K562 (cell line): ENCODE measurements around the gene AHNAK. TPM values are rescaled to one million over a fixed set of nuclear protein-coding genes. Genes with fewer than 3 reads are reported as not detected.
"Not testable (repeated sequence)": the region's sequence is repeated elsewhere in the genome, so short reads cannot be mapped to it uniquely, and the experiment has no call there.

ENCODE experiments used
- ATAC-seq: fragments of 200-7000 bp; cut with Tn5 transposase; 3 replicates; pipeline ENCODE4 v1.9.1; 2020; ENCODE audit warnings: moderate library complexity
- BruUV-seq: library from RNA; stranded (reverse); fragments of 400-500 nt; replicated peaks from 2 replicates; lab custom pipeline; 2021; lab: Mats Ljungman, UMichigan
- CTCF ChIA-PET: fragments of 300-600 bp; formaldehyde crosslinking; extraction: SDS; loops from one replicate; lab custom pipeline; 2021; ENCODE audit warnings: low intra/inter-chr PET ratio; lab: Yijun Ruan, JAX
- POLR2A ChIA-PET: fragments of 300-600, 350-650 bp; sonication (Branson Sonifier 250); formaldehyde crosslinking; extraction: SDS; loops from one replicate; lab custom pipeline; 2021; ENCODE audit warnings: antibody characterized with exemption, inconsistent platforms; lab: Yijun Ruan, JAX
- DNase-seq, 4 experiments: peaks; one replicate each; pipeline versions ENCODE4 v3.0.0 to v3.0.0-alpha.2; 2011 to 2018; ENCODE audit warnings: low spot score in 3 of 4, mixed read lengths in 3 of 4; ENCODE audit errors: extremely low read depth in 1 of 4
- FAIRE-seq: peaks from 2 replicates; lab custom pipeline; 2011; peaks lifted over from hg19 to GRCh38; lab: Jason Lieb, UNC
- H2AFZ ChIP-seq: 2 replicates; pipeline ENCODE4 v1.6.0; 2011; ENCODE audit warnings: low read depth, low read length, control low read depth, inconsistent platforms
- H3K27ac ChIP-seq: fragments of 200-600 bp; 3 replicates; pipeline ENCODE4 v1.8.0; 2011; ENCODE audit warnings: low read depth, mild to moderate bottlenecking, control low read depth, inconsistent platforms, low read length, moderate library complexity, mixed read lengths; ENCODE audit errors: extremely low read depth
- H3K27me3 ChIP-seq, 2 experiments: fragments of 300-600 bp in 1 of 2; 2 replicates in 1 of 2; 3 replicates in 1 of 2; pipeline versions ENCODE4 v1.6.0 to v1.8.0; 2011; ENCODE audit warnings: inconsistent platforms in 2 of 2, low read length in 2 of 2, mild to moderate bottlenecking in 1 of 2, mixed read lengths in 1 of 2, moderate library complexity in 1 of 2; ENCODE audit not compliant: control insufficient read depth in 2 of 2, insufficient read depth in 2 of 2
- H3K36me3 ChIP-seq: fragments of 300-600 bp; 3 replicates; pipeline ENCODE4 v1.8.0; 2011; ENCODE audit warnings: mild to moderate bottlenecking, low read length, inconsistent platforms; ENCODE audit not compliant: control insufficient read depth, insufficient read depth
- H3K4me1 ChIP-seq, 2 experiments: fragments of 200-600 bp in 1 of 2; replicated peaks in 1 of 2; 2 replicates in 1 of 2; 3 replicates in 1 of 2; pipeline versions ENCODE4 v1.5.1 to v1.8.0; 2011; ENCODE audit warnings: inconsistent platforms in 2 of 2, low read length in 2 of 2, mild to moderate bottlenecking in 1 of 2, mixed read lengths in 1 of 2, moderate library complexity in 1 of 2; ENCODE audit not compliant: control insufficient read depth in 2 of 2, insufficient read depth in 2 of 2
- H3K4me2 ChIP-seq: 2 replicates; pipeline ENCODE4 v1.6.1; 2011; ENCODE audit warnings: low read length, control low read depth, inconsistent platforms, mixed read lengths; ENCODE audit not compliant: insufficient read depth
- H3K4me3 ChIP-seq: fragments of 200-600 bp; sonication (generic), shearing (Covaris generic); 2 replicates; pipeline ENCODE4 v1.5.1; 2016; ENCODE audit warnings: control low read depth, inconsistent platforms
- H3K79me2 ChIP-seq: fragments of 200-600 bp; 3 replicates; pipeline ENCODE4 v1.8.0; 2011; ENCODE audit warnings: low read length, inconsistent platforms; ENCODE audit not compliant: control insufficient read depth, insufficient read depth
- H3K9ac ChIP-seq, 2 experiments: 2 replicates each; pipeline versions ENCODE4 v1.6.0 to v1.6.1; 2011; ENCODE audit warnings: low read depth in 2 of 2, low read length in 2 of 2, control low read depth in 1 of 2, inconsistent platforms in 1 of 2, mild to moderate bottlenecking in 1 of 2, mixed read lengths in 1 of 2; ENCODE audit not compliant: insufficient read depth in 1 of 2
- H3K9me1 ChIP-seq: one replicate; pipeline ENCODE4 v1.6.0; 2011; ENCODE audit warnings: inconsistent platforms, mild to moderate bottlenecking, low read length, moderate library complexity; ENCODE audit not compliant: control insufficient read depth, insufficient read depth
- H3K9me3 ChIP-seq: replicated peaks from 2 replicates; pipeline ENCODE4 v1.5.1; 2011; ENCODE audit warnings: low read depth, low read length, inconsistent platforms; ENCODE audit not compliant: control insufficient read depth, insufficient read depth
- H4K20me1 ChIP-seq: replicated peaks from 2 replicates; pipeline ENCODE4 v1.6.1; 2011; ENCODE audit warnings: low read length, inconsistent platforms, mixed read lengths; ENCODE audit not compliant: control insufficient read depth, insufficient read depth
- GABPA ChIP-seq: fragments of 200-800 bp; sonication (Bioruptor generic); conservative IDR thresholded peaks from 2 replicates; pipeline ENCODE4 v1.6.1; 2016; ENCODE audit warnings: low read depth, missing genetic modification characterization, missing compliant biosample characterization
- THRA ChIP-seq: fragments of 450-650 bp; IDR thresholded peaks from 2 replicates; pipeline ENCODE4 v1.6.1; 2017; ENCODE audit warnings: mild to moderate bottlenecking, moderate library complexity
- ZNF140 ChIP-seq: fragments of 250-450 bp; sonication (Bioruptor Pico); IDR thresholded peaks from 2 replicates; pipeline ENCODE4 v1.8.0; 2021; ENCODE audit warnings: moderate library complexity, mild to moderate bottlenecking, inconsistent platforms
- WGBS: fragments of 100-300 bp; shearing (Covaris generic); methylation state at CpG from one replicate; pipeline ENCODE4 v1.1.6; 2016; ENCODE audit warnings: low coverage, mixed read lengths; ENCODE audit not compliant: insufficient coverage; ENCODE audit errors: missing lambda C conversion rate; 5-methylcytosine and 5-hydroxymethylcytosine counted together
- in situ Hi-C: fragments of 300-500 bp; cut with MboI; formaldehyde crosslinking; loops from 4 replicates; pipeline ENCODE4 v1.15.0; 2018; ENCODE audit warnings: inconsistent platforms, mixed read lengths
- intact Hi-C: fragments of 100-400 bp; cut with micrococcal nuclease; formaldehyde crosslinking; loops from 2 replicates; pipeline ENCODE4 v1.14.2; 2022
- polyA plus RNA-seq, 8 experiments: library from polyadenylated mRNA; depleted of rRNA in 4 of 8; stranded (reverse) in 5 of 8; unstranded in 3 of 8; fragments of >200 nt; fragmentation: Nextera tagmentation in 2 of 8; fragmentation: Illumina TruSeq in 1 of 8; extraction: Ambion mirVana in 2 of 8; extraction: Trizol in 1 of 8; gene quantifications; 2 replicates each; pipeline versions ENCODE4 v1.2.1 to v1.2.3, GENCODE V29; 2011 to 2014; ENCODE audit warnings: inconsistent platforms in 1 of 8, missing spikeins in 1 of 8
- total RNA-seq, 7 experiments: library from RNA; depleted of rRNA in 6 of 7; stranded (reverse); fragments of >200 nt in 6 of 7; fragmentation: Illumina TruSeq in 2 of 7; extraction: Trizol in 2 of 7; gene quantifications; 2 replicates each; pipeline versions ENCODE4 v1.2.1 to v1.2.3, GENCODE V29; 2011 to 2021; ENCODE audit warnings: low replicate concordance in 1 of 7

AHNAK gene
- total and polyA plus RNA-seq, 9 of the 15 experiments (the other 6 are each of a cell fraction or from before 2014, with no cell fraction given): 1.5 to 89.7 (median 45.0) TPM

DNA sequence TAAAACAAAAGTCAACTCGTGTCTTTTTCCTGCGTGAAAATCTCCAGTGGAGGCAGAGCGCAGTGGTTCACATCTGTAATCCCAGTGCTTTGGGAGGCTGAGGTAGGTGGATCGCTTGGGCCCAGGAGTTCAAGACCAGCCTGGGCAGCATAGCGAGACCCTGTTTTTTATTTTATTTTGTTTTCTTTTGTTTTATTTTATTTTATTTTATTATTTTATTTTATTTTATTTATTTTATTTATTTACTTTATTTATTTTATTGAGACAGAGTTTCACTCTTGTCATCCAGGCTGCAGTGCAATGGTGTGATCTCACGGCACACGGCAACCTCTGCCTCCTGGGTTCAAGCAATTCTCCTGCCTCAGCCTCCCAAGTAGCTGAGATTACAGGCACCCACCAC lies 96.7 kb downstream of the AHNAK start:
- H3K79me2 ChIP-seq, H4K20me1 ChIP-seq, H3K4me3 ChIP-seq, H3K36me3 ChIP-seq, H3K9ac ChIP-seq, H3K4me2 ChIP-seq, CTCF ChIA-PET, H3K4me1 ChIP-seq, in situ Hi-C loops, H3K27me3 ChIP-seq, intact Hi-C loops, H2AFZ ChIP-seq, FAIRE-seq, ATAC-seq, BruUV-seq, DNase-seq, H3K27ac ChIP-seq, H3K9me1 ChIP-seq, H3K9me3 ChIP-seq: not testable (repeated sequence)
- 70% methylated on average over 7 of the region's 7 CpGs for WGBS
- POLR2A ChIA-PET: interaction anchor here (0.9 to 2.2 kb wide), 4 partner anchors 9 to 21 kb away, joined by 3 to 12 read pairs (median 4); no protein-coding TSS in a partner anchor

DNA sequence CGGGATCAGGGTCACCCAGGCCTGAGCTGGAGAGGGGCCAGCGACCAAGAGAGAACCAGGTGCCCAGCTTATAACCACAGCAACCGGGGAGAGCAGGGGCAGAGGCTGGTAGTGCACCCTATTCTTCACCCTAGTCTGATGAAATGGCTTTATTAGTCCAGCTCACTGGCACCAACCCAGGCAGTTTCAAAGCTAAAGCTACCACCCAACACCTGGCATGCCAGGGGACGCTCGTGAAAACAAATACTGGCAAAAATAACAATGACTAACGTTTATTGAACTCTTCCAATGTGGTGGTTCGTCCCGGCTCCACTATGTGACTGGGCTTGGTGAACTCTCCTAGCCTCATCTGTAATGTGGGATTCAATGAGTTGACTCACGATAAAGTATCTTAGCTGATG lies 97.2 kb downstream of the AHNAK start:
- peaks cover 2 to 9% of the 10 kb centered on the region in 2 experiments; a peak in 3 of 5 replicates for H3K4me1 ChIP-seq
- POLR2A ChIA-PET: interaction anchor here (0.7 to 2.2 kb wide), 5 partner anchors 8 to 21 kb away, joined by 3 to 12 read pairs (median 3); no protein-coding TSS in a partner anchor
- intact Hi-C loops: no loop called here
- TF ChIP-seq ZNF140 (CRISPR knock-in tag) (no peak), THRA (no peak), GABPA (tag) (no peak)

More for the DNA sequence above, 97.2 kb downstream of the AHNAK start:
- no peak overlapping the region for H3K4me2 ChIP-seq
- in situ Hi-C loops: no loop called here
- no peaks in the 10 kb centered on the region; a peak in 1 of 5 replicates for H3K27me3 ChIP-seq
- no peak overlapping the region for H2AFZ ChIP-seq
- ATAC-seq (no peak), FAIRE-seq (no peak), DNase-seq (no peak)
- no peaks in the 10 kb centered on the region for H3K79me2 ChIP-seq
- BruUV-seq: no TSS peak
- H3K4me3 ChIP-seq: no peak overlapping the region
- no peak overlapping the region for H3K27ac ChIP-seq
- 39% methylated on average over 9 of the region's 9 CpGs for WGBS
- CTCF ChIA-PET: no interaction called here
- no peaks in the 10 kb centered on the region for H4K20me1 ChIP-seq
- no peaks in the 10 kb centered on the region for H3K9me3 ChIP-seq
- peak overlapping the region in 1 of 2 experiments; percentile 31; a peak in 1 of 4 replicates for H3K9ac ChIP-seq
- no peaks in the 10 kb centered on the region for H3K9me1 ChIP-seq
- no peaks in the 10 kb centered on the region for H3K36me3 ChIP-seq
